ENCODE measurements around the gene TECPR2.

- TF ChIP-seq POLR2AphosphoS5 (IDR thresholded peaks at IDR 0.05) (no peak), CTCF (IDR thresholded peaks at IDR 0.05 in 8 of 11, conservative IDR thresholded peaks at IDR 0.05 in 3 of 11) (no peak)
These were observed 622 bp downstream of the TECPR2 start for GRCh38 chr14:102363182-102363943.

Measured in spleen (tissue), 7 donors.